T-helper 2 cell treated with Interferon-gamma antibody and Interleukin-4, amounts not matched to agents 5 μg/mL and 100 μg/mL, for 36 hours (primary cell): ENCODE data around the gene INMT.
A peak's percentile ranks its signal among the peaks of the same experiment; 100 is the strongest.
"Not testable (repeated sequence)": the region's sequence is repeated elsewhere in the genome, so short reads cannot be mapped to it uniquely, and the experiment has no call there.

Experiments
- DNase-seq: peaks from one replicate; pipeline ENCODE4 v3.0.0; 2021; ENCODE audit warnings: low spot score
- H3K27ac Mint-ChIP-seq: one replicate; pipeline ENCODE4 v1.8.0; 2021; ENCODE audit warnings: mild to moderate bottlenecking, mixed read lengths
- H3K27me3 Mint-ChIP-seq: one replicate; pipeline ENCODE4 v1.8.0; 2021; ENCODE audit warnings: low read depth, mixed read lengths
- H3K36me3 Mint-ChIP-seq: one replicate; pipeline ENCODE4 v1.8.0; 2021; ENCODE audit warnings: low read depth, mixed read lengths
- H3K4me1 Mint-ChIP-seq: one replicate; pipeline ENCODE4 v1.8.0; 2021; ENCODE audit warnings: low read depth, mixed read lengths
- H3K4me3 Mint-ChIP-seq: one replicate; pipeline ENCODE4 v1.8.0; 2022; ENCODE audit warnings: mild to moderate bottlenecking, moderate library complexity, mixed read lengths
- H3K9me3 Mint-ChIP-seq: one replicate; pipeline ENCODE4 v1.8.0; 2021; ENCODE audit warnings: mixed read lengths

The INMT gene

DNA sequence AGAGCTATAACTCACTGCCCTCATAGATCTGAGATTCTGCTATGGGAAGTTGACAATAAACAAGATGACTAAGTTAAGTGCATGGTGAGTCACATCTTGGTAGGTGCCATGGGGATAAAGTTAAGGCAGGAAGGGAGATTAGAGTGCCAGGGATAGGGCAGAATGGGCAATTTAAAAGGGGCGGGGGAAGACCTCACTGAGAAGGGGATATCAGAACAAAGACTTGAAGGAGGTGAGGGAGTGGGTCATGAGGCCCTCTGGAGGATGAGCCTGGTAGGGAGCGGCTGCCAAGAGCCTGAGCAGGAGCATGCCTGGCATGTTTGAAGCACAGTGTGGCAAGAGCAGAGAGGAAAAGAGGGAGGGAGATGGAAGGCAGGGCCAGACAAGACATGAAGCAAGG lies 34.8 kb upstream of the INMT start:
- H3K9me3 Mint-ChIP-seq: peaks cover 40% of the 10 kb centered on the region
- no peaks in the 10 kb centered on the region for H3K4me1 Mint-ChIP-seq
- H3K4me3 Mint-ChIP-seq: no peak overlapping the region
- peaks cover 2% of the 10 kb centered on the region for H3K27me3 Mint-ChIP-seq
- no peak for DNase-seq
- H3K27ac Mint-ChIP-seq: no peak overlapping the region
- H3K36me3 Mint-ChIP-seq: peaks cover 25% of the 10 kb centered on the region

DNA sequence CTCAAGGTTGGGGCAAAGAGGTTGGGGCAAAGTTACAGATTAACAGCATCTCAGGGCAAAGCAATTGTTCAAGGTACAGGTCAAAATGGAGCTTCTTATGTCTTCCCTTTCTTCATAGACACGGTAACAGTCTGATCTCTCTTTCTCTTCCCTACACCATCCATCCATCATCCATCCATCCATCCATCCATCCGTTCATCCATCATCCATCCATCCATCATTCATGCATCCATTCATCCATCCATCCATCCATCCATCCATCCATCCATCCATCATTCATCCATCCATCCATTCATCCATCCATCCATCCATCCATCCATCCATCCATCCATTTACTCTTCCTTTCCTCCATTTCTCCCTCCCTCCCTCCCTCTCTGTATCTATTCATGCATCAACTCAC lies 32.5 kb upstream of the INMT start:
- Mint-ChIP-seq H3K9me3 (peaks cover 40% of the 10 kb centered on the region), H3K36me3 (peaks cover 25% of the 10 kb centered on the region)
- not testable (repeated sequence) for H3K4me3 Mint-ChIP-seq, H3K27ac Mint-ChIP-seq, DNase-seq, H3K27me3 Mint-ChIP-seq, H3K4me1 Mint-ChIP-seq

DNA sequence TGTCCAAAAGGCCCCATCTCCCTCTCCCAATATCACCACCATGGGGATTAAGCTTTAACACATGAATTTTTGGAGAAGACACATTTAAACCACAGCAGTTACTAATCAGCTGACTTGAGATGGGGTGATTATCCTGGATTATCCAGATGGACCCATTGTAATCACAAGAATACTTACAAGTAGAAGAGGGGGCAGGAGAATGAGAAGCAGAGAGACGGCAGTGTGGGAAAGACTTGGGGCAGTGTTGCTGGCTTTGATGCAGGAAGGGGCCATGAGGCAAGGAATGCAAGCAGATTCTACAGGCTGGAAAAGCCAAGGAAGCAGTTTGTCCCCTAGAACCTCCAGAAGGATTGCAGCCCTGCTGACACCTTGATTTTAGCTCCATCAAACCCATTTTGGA lies 30.7 kb upstream of the INMT start:
- no peak for DNase-seq
- H3K4me3 Mint-ChIP-seq: no peak overlapping the region
- H3K9me3 Mint-ChIP-seq: peaks cover 40% of the 10 kb centered on the region
- H3K4me1 Mint-ChIP-seq: peaks cover 15% of the 10 kb centered on the region
- H3K27me3 Mint-ChIP-seq: peaks cover 4% of the 10 kb centered on the region
- H3K27ac Mint-ChIP-seq: no peak overlapping the region
- peaks cover 25% of the 10 kb centered on the region for H3K36me3 Mint-ChIP-seq

DNA sequence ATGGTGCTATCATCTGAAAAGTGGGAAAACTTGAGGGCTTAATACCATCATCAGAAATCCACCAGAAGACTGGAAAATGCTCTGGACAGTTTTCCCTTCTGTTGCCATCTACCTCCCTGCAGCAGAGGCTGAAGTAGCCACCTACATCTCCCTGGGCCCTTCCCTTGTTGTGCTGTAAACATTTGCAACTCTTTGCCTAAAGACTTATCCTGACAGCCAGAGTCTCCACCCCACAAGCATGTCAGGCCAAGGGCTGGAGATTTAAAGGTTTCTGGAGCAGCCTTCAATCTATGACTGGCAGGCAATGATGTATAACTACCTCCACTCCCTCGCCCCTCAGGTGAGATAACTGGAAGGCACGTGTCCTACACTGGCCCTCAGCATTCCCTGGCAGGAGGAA lies 29.7 kb upstream of the INMT start:
- no peak for DNase-seq
- Mint-ChIP-seq H3K9me3 (peaks cover 35% of the 10 kb centered on the region), H3K27ac (no peak overlapping the region), H3K36me3 (peaks cover 21% of the 10 kb centered on the region), H3K27me3 (peaks cover 4% of the 10 kb centered on the region), H3K4me1 (peaks cover 24% of the 10 kb centered on the region), H3K4me3 (no peak overlapping the region)

DNA sequence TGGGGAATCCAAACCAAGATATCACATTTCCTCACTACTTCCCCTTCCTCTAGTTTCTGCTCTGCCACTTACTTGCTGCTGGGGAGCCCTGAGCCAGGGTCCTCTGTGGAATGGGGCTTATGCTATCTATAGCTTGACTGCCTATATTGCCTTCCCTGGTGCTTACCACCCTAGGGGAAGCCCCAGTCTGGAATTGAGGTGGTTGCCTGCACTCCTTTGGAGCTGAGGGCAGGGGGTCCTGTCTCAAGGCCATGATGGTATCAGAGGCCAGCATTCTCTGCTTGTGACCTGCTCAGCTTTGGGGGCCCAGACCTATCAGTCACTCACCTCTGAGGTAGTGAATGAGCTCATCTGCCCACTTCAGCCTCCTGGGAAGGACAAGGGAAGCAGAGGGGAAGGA lies 29.3 kb upstream of the INMT start:
- Mint-ChIP-seq H3K9me3 (peaks cover 32% of the 10 kb centered on the region), H3K36me3 (peaks cover 18% of the 10 kb centered on the region), H3K27ac (no peak overlapping the region), H3K4me1 (peaks cover 28% of the 10 kb centered on the region), H3K27me3 (peaks cover 4% of the 10 kb centered on the region), H3K4me3 (no peak overlapping the region)
- DNase-seq: no peak

DNA sequence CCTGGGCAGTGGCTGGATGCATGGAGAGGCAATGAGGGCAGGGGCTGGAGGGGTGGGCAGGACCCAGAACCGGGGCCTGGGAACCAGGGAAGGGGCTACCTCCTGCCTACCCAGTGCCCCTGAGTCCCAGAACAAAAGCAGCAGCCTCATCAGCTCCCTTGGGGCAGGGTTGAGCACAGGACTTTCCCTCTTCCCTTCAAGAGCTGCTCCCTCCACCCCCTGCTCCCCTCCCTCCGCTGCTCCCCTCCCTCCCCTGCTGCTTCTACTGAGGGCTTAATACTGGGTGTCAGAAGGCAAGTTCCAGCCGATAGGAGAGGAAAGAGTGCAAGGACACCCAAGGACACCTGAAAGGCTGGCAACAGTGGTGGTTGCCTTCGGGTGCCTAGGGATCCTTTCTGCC lies 28.2 kb upstream of the INMT start:
- peaks cover 21% of the 10 kb centered on the region for H3K9me3 Mint-ChIP-seq
- H3K27me3 Mint-ChIP-seq: peaks cover 4% of the 10 kb centered on the region
- DNase-seq: no peak
- H3K36me3 Mint-ChIP-seq: peaks cover 10% of the 10 kb centered on the region
- H3K4me1 Mint-ChIP-seq: peaks cover 38% of the 10 kb centered on the region
- no peak overlapping the region for H3K4me3 Mint-ChIP-seq
- no peak overlapping the region for H3K27ac Mint-ChIP-seq

DNA sequence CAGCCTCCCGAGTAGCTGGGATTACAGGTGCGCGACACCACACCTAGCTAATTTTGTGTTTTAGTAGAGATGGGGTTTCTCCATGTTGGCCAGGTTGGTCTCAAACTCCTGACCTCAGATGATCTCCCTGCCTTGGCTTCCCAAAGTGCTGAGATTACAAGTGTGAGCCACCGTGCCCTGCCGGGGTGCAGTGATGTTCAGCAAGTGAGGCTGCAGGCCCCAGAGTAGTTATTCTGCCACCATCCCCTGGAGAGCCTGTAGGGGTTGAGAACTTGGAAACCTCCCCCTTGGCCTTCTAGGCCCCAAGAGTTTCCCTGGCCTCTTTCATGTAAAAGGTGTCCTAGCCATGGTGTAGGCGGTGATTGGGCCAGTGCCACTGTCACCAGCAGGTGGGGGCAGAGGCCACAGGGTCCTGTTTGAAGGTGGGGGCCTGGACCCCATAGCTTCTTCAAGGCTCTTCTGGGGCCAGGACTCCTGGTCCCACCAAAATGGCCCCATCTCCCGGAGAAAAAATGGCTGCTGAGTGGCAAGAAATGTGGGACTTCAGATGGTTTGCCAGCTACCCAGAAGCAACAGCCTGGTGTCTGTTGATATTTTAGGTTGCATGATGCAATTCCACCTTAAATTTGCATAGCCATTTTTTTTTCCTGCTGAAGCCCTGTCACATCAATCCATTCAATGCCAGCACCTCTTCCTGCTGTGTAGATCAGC lies 25.5 kb upstream of the INMT start:
- peak overlapping the region; percentile 95 for H3K27ac Mint-ChIP-seq

DNA sequence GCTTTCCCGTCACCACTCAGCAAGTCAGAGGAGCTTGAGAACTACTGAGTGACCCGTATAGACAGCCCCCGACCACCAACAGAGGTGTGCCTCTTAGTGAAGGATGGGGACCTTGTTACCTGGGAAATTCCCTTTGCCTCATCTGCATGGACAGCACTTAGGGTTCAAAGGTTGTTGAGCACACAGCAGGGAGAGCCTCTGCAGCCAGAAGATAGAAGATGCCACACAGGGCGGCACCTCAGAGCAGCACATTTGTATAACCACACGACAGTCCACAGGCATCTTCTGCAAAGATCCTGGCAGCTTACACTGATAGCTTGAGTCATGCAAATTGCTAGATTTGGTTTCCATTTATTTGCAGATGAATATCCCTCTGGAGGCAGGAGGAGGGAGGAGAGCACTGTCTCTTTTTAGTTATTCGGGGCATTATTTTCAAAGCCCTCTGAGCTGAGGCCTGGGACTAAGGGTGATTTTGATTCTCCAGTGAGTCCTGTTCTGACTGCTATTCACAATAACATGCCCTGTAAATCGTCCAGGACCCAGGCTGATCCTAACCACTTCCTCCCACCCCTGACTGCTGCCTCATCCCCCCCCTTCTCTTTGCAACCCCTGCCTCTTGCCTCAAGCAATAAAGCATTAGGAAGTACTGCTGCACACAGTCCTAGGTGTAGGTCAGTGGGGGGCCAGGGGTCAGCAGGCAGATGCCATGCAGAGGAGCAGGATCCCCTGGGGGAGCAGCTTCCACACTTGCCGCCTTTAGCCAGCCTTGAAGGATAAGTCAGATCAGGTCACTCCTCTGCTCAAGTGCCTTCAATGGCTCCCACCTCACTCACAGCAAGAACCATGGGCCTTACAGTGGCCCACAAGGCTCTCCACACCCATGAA lies 24.6 kb upstream of the INMT start:
- Mint-ChIP-seq H3K9me3 (no peaks in the 10 kb centered on the region), H3K4me3 (peak overlapping the region; percentile 80), H3K4me1 (peaks cover 44% of the 10 kb centered on the region), H3K27me3 (peaks cover 4% of the 10 kb centered on the region), H3K27ac (peak overlapping the region; percentile 95), H3K36me3 (no peaks in the 10 kb centered on the region)
- peak; percentile 33 for DNase-seq

More for the DNA sequence above, 25.5 kb upstream of the INMT start:
- Mint-ChIP-seq H3K27me3 (peaks cover 4% of the 10 kb centered on the region), H3K4me1 (peaks cover 45% of the 10 kb centered on the region), H3K4me3 (peak overlapping the region; percentile 80), H3K36me3 (no peaks in the 10 kb centered on the region), H3K9me3 (no peaks in the 10 kb centered on the region)
- no peak for DNase-seq

DNA sequence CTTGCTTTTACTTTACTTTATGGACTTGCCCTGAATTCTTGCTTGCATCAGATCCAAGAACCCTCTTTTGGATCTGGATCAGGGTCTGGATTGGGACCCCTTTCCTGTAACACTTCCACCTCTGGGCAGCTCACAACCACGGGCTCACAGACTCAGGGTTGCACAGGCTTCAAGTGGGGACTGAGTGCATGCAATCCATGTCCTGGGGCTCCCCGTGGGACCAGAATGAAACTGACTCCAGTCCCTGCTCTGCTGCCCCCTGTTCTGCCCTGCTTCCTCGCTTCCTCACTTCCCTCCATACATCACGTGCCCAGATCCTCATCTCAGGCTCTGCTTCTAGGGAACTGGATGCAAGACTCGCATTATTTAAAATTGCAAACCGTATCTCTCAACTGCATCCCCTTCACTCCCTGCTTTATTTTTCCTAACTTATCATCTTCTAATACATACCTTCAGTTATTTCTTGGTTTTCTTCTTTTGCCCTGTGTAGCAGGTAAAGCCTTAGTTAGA lies 23.3 kb upstream of the INMT start:
- peaks cover 41% of the 10 kb centered on the region for H3K4me1 Mint-ChIP-seq
- DNase-seq: no peak
- H3K27me3 Mint-ChIP-seq: peaks cover 4% of the 10 kb centered on the region
- H3K27ac Mint-ChIP-seq: peak overlapping the region; percentile 95
- no peaks in the 10 kb centered on the region for H3K36me3 Mint-ChIP-seq
- no peaks in the 10 kb centered on the region for H3K9me3 Mint-ChIP-seq
- no peak overlapping the region for H3K4me3 Mint-ChIP-seq

DNA sequence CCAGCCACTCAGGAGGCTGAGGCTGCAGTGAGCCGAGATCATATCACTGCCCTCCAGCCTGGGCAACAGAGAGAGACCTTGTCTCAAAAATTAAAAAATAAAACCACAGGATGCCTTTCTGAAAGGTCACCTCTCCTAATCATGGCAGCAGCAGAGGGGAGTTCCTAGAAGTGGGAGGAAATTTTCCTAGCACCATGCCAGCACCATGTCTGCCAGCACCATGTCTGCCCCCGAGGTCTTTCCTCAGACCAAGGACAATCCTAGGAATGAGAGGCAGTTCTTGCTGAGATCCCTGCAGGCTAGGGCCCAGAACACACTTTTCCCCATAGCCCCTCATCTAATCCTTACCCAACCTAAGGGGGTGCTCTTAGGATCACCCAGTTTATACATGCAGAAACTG lies 22.3 kb upstream of the INMT start:
- no peak for DNase-seq
- no peak overlapping the region for H3K4me3 Mint-ChIP-seq
- H3K9me3 Mint-ChIP-seq: no peaks in the 10 kb centered on the region
- H3K4me1 Mint-ChIP-seq: peaks cover 35% of the 10 kb centered on the region
- H3K27me3 Mint-ChIP-seq: no peaks in the 10 kb centered on the region
- no peak overlapping the region for H3K27ac Mint-ChIP-seq
- H3K36me3 Mint-ChIP-seq: no peaks in the 10 kb centered on the region

DNA sequence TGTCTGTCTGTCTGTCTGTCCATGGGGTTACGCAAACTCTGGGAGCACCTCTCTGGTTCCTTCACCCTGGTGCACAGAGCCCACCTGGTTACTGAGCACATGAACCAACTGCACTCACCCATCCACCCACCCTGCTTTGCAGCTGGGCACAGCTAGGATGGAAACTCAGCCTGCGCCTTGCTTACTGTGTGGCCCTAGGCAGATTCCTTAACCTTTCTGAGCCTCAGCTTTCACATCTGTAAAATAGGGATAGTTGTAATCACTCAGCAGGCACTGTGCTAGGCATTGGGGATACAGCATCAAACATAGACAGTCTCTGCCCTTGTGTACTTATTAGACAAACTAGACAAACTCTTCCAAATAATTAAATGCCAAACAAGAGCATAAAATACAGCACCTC lies 21.8 kb upstream of the INMT start:
- Mint-ChIP-seq H3K27ac (no peak overlapping the region), H3K27me3 (no peaks in the 10 kb centered on the region), H3K36me3 (no peaks in the 10 kb centered on the region), H3K4me3 (no peak overlapping the region), H3K9me3 (no peaks in the 10 kb centered on the region), H3K4me1 (peaks cover 38% of the 10 kb centered on the region)
- no peak for DNase-seq

DNA sequence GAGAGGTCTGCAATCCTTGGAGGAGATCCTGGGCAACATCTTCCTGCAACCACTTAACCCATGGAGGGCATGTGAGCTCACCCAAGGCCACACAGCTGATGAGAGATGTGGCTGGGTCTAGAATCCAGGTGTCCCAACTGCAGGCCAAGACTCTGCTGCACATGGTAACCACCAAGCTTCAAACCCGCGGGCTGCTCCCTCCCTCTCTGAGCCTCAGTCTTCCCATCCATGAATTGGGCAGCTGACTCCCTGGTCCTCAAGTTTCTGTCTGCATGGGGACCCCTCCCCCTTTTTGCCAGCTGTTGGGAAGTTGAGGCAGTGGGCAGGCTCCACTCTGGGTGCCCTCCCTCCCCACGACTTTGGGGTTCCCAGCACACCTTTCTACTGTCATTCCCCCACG lies 20.9 kb upstream of the INMT start:
- Mint-ChIP-seq H3K27me3 (no peaks in the 10 kb centered on the region), H3K9me3 (no peaks in the 10 kb centered on the region), H3K4me1 (peaks cover 34% of the 10 kb centered on the region), H3K4me3 (no peak overlapping the region), H3K27ac (no peak overlapping the region), H3K36me3 (no peaks in the 10 kb centered on the region)
- no peak for DNase-seq

DNA sequence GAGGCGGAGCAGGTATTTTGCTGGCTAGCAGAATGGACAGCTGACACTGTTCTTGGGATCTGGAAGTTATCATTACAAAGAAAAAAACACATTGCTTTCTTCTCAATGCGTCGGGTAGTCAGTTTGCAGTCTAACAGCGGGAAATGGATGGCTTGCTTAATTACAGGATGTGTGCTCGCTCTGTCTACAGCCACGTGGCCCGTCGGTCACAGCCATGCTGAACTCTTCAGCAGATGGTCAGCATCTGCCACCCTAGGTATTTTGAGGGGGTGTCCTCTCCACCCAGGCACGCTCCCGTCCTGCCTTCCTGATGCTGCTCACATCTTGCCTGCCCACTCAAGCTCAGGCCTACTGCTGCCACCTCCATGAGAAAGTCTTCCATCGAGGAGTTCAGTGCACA lies 20.4 kb upstream of the INMT start:
- Mint-ChIP-seq H3K4me3 (no peak overlapping the region), H3K9me3 (no peaks in the 10 kb centered on the region), H3K4me1 (peaks cover 31% of the 10 kb centered on the region), H3K27ac (no peak overlapping the region), H3K36me3 (no peaks in the 10 kb centered on the region), H3K27me3 (no peaks in the 10 kb centered on the region)
- no peak for DNase-seq

DNA sequence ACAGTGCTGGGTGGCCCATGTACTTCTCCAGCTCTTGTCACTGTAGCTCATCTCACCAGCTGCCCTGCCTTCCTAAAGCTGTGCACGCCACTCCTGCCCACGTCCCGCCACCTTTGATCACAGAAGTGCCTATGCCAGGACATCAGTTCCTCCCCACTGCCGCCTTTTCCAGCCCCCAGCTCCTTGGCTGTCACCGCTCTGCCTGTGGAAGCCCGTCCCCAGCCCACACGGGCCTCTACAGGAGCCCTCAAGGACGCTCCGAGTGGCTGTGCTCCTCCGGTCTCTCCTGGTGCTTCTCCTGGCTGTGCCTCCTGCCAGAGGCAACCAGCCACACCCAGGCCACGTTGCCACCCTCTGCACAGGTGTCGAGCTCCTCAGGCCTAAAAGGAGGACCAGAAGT lies 19.3 kb upstream of the INMT start:
- Mint-ChIP-seq H3K4me1 (peaks cover 25% of the 10 kb centered on the region), H3K36me3 (peaks cover 2% of the 10 kb centered on the region), H3K27me3 (no peaks in the 10 kb centered on the region), H3K4me3 (no peak overlapping the region), H3K27ac (no peak overlapping the region), H3K9me3 (no peaks in the 10 kb centered on the region)
- DNase-seq: no peak
